ENCODE results near the gene PATZ1. TPM values are rescaled to one million over a fixed set of nuclear protein-coding genes. Genes with fewer than 3 reads are reported as not detected.
A peak's percentile ranks its signal among the peaks of the same experiment; 100 is the strongest.

Gene PATZ1
- total and polyA plus RNA-seq, 2 experiments from 2014 or later: 23.2 to 56.8 TPM

- H4K20me1 ChIP-seq (replicated peaks; ENCODE audit: insufficient read depth): no peaks in the 10 kb centered on the region
- H3K4me1 ChIP-seq (ENCODE audit: insufficient read depth): no peaks in the 10 kb centered on the region; the same call in 1 of the 2 replicates
- H3K9me2 ChIP-seq (ENCODE audit: insufficient read depth): no peaks in the 10 kb centered on the region
- H3K79me2 ChIP-seq (replicated peaks; ENCODE audit: insufficient read depth): no peaks in the 10 kb centered on the region
- Mint-ChIP-seq H3K4me3 (no peak overlapping the region), H3K36me3 (ENCODE audit: low read depth) (peaks cover 1% of the 10 kb centered on the region; the same call in 2 of the 3 replicates), H3K27ac (no peak overlapping the region), H3K4me1 (peaks cover 8% of the 10 kb centered on the region; the same call in 2 of the 3 replicates), H3K9me3 (no peaks in the 10 kb centered on the region; the same call in 2 of the 3 replicates), H3K27me3 (ENCODE audit: insufficient read depth, low read depth, poor library complexity) (peaks cover 10% of the 10 kb centered on the region)
- no peak overlapping the region for H3K4me3 ChIP-seq
- H3F3A ChIP-seq (replicated peaks; ENCODE audit: low read depth): peaks cover 13% of the 10 kb centered on the region
- no peak overlapping the region for H3K4me2 ChIP-seq
- no peaks in the 10 kb centered on the region for H3K27me3 ChIP-seq (ENCODE audit: insufficient read depth)
- no peak overlapping the region for H2AFZ ChIP-seq
- TF ChIP-seq JUNB (IDR thresholded peaks at IDR 0.05; ENCODE audit: unreplicated experiment) (no peak), ZNF462 (CRISPR knock-in tag; IDR thresholded peaks at IDR 0.05) (no peak), ETS1 (IDR thresholded peaks at IDR 0.05) (no peak), CREB1 (CRISPR knock-in tag; IDR thresholded peaks at IDR 0.05; ENCODE audit: low read depth) (no peak), EZH2phosphoT487 (IDR thresholded peaks at IDR 0.05; ENCODE audit: unreplicated experiment) (no peak), ZNF114 (CRISPR knock-in tag; IDR thresholded peaks at IDR 0.05) (no peak), POLR2AphosphoS5 (IDR thresholded peaks at IDR 0.05; ENCODE audit: low read depth) (no peak)
- no peak overlapping the region for H3K27ac ChIP-seq (ENCODE audit: low read depth)
- DNase-seq (ENCODE audit: low spot score) (peak; percentile 69), ATAC-seq (no peak)
- H3K36me3 ChIP-seq (ENCODE audit: insufficient read depth): no peaks in the 10 kb centered on the region
Observed at GRCh38 chr22:31350410-31350863, 4.3 kb upstream of the PATZ1 start.

Measured in GM23338 (cell line).